ENCODE data around the gene PRSS33.

The PRSS33 gene

DNA sequence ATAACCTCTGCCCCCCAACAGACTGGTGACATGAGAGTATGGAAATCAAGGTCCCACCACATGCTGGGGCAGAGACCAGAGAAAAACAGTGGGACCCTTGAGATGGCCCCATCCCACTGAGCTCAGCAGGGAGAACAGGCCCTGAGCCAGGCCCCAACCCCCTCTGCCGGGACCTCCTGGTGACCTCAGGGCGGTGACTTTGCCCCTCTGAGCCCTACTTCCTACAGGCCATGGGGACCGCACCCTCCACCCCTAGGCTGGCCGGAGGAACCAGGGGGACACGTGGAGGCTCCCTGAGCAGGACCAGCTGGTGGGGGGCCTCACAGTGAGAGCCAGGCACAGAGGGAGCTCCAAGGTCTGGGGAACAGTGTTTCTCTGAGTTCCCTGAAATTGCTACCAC, 48.7 kb downstream of the PRSS33 start:
- no peaks in the 10 kb centered on the region for H3K9me3 Mint-ChIP-seq
- H3K4me3 Mint-ChIP-seq: no peak overlapping the region
- H3K36me3 Mint-ChIP-seq (ENCODE audit: low read depth): no peaks in the 10 kb centered on the region
- TF ChIP-seq, protein P1, sequence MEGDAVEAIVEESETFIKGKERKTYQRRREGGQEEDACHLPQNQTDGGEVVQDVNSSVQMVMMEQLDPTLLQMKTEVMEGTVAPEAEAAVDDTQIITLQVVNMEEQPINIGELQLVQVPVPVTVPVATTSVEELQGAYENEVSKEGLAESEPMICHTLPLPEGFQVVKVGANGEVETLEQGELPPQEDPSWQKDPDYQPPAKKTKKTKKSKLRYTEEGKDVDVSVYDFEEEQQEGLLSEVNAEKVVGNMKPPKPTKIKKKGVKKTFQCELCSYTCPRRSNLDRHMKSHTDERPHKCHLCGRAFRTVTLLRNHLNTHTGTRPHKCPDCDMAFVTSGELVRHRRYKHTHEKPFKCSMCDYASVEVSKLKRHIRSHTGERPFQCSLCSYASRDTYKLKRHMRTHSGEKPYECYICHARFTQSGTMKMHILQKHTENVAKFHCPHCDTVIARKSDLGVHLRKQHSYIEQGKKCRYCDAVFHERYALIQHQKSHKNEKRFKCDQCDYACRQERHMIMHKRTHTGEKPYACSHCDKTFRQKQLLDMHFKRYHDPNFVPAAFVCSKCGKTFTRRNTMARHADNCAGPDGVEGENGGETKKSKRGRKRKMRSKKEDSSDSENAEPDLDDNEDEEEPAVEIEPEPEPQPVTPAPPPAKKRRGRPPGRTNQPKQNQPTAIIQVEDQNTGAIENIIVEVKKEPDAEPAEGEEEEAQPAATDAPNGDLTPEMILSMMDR (IDR thresholded peaks at IDR 0.05): no peak
- H3K27ac Mint-ChIP-seq: peak overlapping the region; percentile 82
- DNase-seq: no peak
- peaks cover under 1% of the 10 kb centered on the region for H3K27me3 Mint-ChIP-seq (ENCODE audit: low read depth, poor library complexity)
- peaks cover 44% of the 10 kb centered on the region for H3K4me1 Mint-ChIP-seq

DNA sequence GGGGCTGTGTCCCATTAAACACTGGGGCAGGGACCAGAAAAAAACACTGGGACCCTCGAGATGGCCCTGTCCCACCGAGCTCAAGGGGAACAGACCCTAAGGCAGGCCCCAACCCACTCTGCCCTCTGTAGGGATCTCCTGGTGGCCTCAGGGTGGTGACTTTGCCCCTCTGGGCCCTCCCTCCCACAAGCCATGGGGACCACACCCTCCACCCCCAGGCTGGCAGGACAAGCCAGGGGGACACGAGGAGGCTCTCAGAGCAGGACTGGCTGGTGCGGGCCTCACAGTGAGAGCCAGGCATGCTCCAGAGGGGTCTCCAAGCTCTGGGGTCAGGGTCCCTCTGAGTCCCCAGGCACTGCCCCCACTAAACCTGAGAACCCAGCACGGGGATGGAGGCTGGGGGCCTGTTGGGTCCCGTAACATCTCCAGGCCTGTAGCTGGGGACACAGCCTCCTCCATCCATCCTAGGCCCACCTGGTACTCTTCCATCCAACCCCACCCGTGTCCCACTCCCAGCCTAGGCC, 49.4 kb downstream of the PRSS33 start:
- no peak overlapping the region for H3K4me3 Mint-ChIP-seq
- no peaks in the 10 kb centered on the region for H3K9me3 Mint-ChIP-seq
- no peaks in the 10 kb centered on the region for H3K36me3 Mint-ChIP-seq (ENCODE audit: low read depth)
- TF ChIP-seq, protein P1 (IDR thresholded peaks at IDR 0.05): no peak
- no peaks in the 10 kb centered on the region for H3K27me3 Mint-ChIP-seq (ENCODE audit: low read depth, poor library complexity)
- H3K27ac Mint-ChIP-seq: peak overlapping the region; percentile 82
- peaks cover 41% of the 10 kb centered on the region for H3K4me1 Mint-ChIP-seq
- no peak for DNase-seq

DNA sequence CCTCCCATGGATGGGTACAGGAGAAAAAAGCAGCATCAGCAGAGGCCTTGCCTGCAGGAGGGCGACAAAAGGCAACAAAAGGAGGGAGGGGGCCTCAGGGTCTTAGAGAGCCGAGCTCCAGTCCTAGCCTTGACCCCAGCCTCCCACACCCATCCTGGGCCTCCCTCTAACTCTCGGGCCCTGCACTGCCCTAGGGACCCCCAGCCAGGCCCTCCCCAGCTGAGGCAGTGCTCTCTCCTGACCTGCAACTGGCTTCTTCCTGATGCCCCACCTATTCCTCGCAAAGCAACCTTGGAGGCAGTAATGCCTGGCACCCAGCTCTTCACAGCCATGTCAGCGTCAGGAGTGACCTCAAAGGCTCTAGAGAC, 50.1 kb downstream of the PRSS33 start:
- H3K4me3 Mint-ChIP-seq: no peak overlapping the region
- TF ChIP-seq, protein P1 (IDR thresholded peaks at IDR 0.05): no peak

DNA sequence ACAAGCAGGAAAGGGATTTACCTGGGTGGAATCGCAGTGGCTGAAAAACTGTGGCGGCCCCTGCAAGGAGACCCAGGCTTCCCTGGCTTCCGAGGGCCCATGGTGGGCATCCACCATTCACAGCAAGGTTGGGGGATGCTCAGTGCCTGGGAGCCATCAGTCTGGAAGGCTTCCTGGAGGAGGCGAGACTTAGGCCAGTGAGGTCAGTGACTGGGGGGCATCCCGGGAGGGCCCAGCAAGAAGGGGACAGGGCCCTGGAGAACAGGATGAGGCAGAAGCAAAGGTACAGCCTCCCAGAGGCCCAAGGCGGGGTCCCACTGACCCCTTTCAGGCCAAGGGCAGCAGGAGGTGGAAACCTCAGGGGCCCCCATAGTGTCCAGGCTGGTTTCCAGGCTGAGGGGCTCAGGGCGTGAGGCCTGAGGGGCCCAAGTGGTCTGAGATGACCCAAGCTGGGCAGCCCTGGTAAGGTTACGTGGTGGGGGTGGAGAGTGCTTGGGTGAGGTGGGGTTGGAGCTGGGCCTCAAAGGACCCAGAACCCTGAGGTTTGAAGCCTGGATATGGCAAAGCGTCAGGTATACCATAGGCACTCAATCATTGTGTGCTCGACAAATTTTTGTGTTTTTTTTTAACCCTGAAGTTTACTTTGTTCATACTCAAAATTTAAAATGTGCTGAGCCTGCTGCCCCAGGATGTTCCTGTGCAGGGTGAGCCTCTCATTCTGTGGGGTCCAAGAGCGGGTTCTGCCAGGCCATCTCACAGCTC, 50.7 kb downstream of the PRSS33 start:
- Mint-ChIP-seq H3K4me3 (no peak overlapping the region), H3K4me1 (peaks cover 41% of the 10 kb centered on the region), H3K27ac (no peak overlapping the region)

More for the DNA sequence above, 50.1 kb downstream of the PRSS33 start:
- no peak for DNase-seq
- Mint-ChIP-seq H3K27ac (no peak overlapping the region), H3K4me1 (peaks cover 41% of the 10 kb centered on the region), H3K36me3 (ENCODE audit: low read depth) (no peaks in the 10 kb centered on the region), H3K9me3 (no peaks in the 10 kb centered on the region), H3K27me3 (ENCODE audit: low read depth, poor library complexity) (no peaks in the 10 kb centered on the region)

DNA sequence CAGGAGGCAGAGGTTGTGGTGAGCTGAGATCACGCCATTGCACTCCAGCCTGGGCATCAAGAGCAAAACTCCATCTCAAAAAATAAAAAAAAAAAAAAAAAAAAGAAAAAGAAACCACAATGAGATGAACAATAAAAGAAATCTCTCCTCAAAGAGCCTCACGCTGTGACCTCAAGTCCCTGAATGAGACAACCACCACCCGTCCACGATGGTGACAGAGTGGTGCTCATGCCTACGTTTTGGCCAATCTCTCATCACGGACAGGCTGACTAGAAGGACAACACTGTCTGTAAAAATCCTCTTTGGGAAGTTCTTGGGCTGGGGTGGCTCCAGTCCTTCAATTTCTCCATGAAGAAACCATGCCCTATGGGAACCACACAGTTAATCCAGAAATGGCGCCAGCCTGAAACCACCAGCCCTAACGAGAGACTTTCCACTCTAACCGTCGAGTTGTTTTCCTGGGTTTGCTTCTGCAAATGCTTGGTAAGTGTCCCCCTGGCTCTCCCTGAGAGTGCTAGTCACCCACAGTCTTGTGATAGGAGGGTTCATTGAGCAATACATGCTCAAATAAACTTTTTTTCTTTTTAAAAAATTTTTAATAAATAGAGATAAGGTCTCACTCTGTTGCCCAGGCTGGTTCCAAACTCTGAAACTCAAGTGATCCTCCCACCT, 52.4 kb downstream of the PRSS33 start:
- no peak for DNase-seq
- Mint-ChIP-seq H3K36me3 (ENCODE audit: low read depth) (no peaks in the 10 kb centered on the region), H3K4me1 (peaks cover 30% of the 10 kb centered on the region), H3K4me3 (no peak overlapping the region), H3K27me3 (ENCODE audit: low read depth, poor library complexity) (peaks cover 9% of the 10 kb centered on the region), H3K9me3 (no peaks in the 10 kb centered on the region), H3K27ac (no peak overlapping the region)
- TF ChIP-seq, protein P1 (IDR thresholded peaks at IDR 0.05): no peak

More for the DNA sequence above, 50.7 kb downstream of the PRSS33 start:
- no peak for DNase-seq
- H3K9me3 Mint-ChIP-seq: no peaks in the 10 kb centered on the region
- H3K27me3 Mint-ChIP-seq (ENCODE audit: low read depth, poor library complexity): peaks cover 4% of the 10 kb centered on the region
- TF ChIP-seq, protein P1 (IDR thresholded peaks at IDR 0.05): no peak
- no peaks in the 10 kb centered on the region for H3K36me3 Mint-ChIP-seq (ENCODE audit: low read depth)
